Activated T-cell treated with anti-CD3 and anti-CD28 coated beads, Interleukin-2, amount 50 U/mL, for 4 hours (primary cell): ENCODE data around the gene ALDH16A1. TPM values are rescaled to one million over a fixed set of nuclear protein-coding genes. Genes with fewer than 3 reads are reported as not detected.

Experiments used
- ATAC-seq, 2 donors: fragments of 200-7000 bp; cut with Tn5 transposase; one replicate each; pipeline ENCODE4 v1.10.0; 2021
- DNase-seq: peaks from one replicate; pipeline ENCODE4 v3.0.0-alpha.2; 2020
- H3K27me3 Mint-ChIP-seq: one replicate; pipeline ENCODE4 v1.8.0; 2021; ENCODE audit warnings: low read depth, mixed read lengths
- H3K36me3 Mint-ChIP-seq: one replicate; pipeline ENCODE4 v1.8.0; 2022; ENCODE audit warnings: mixed read lengths; ENCODE audit not compliant: insufficient read depth
- H3K4me1 Mint-ChIP-seq: one replicate; pipeline ENCODE4 v1.8.0; 2021; ENCODE audit warnings: low read depth, mixed read lengths
- H3K4me3 Mint-ChIP-seq: one replicate; pipeline ENCODE4 v1.8.0; 2021; ENCODE audit warnings: mild to moderate bottlenecking, moderate library complexity, mixed read lengths
- H3K9me3 Mint-ChIP-seq: one replicate; pipeline ENCODE4 v1.8.0; 2021; ENCODE audit warnings: mixed read lengths
- total RNA-seq, 3 donors: library from RNA; stranded (reverse); gene quantifications; one replicate each; pipeline ENCODE4 v1.2.1, GENCODE V29; 2021

The ALDH16A1 gene
- total RNA-seq: 10 to 100 TPM; 35.4 to 42.9 (median 35.8) TPM

DNA sequence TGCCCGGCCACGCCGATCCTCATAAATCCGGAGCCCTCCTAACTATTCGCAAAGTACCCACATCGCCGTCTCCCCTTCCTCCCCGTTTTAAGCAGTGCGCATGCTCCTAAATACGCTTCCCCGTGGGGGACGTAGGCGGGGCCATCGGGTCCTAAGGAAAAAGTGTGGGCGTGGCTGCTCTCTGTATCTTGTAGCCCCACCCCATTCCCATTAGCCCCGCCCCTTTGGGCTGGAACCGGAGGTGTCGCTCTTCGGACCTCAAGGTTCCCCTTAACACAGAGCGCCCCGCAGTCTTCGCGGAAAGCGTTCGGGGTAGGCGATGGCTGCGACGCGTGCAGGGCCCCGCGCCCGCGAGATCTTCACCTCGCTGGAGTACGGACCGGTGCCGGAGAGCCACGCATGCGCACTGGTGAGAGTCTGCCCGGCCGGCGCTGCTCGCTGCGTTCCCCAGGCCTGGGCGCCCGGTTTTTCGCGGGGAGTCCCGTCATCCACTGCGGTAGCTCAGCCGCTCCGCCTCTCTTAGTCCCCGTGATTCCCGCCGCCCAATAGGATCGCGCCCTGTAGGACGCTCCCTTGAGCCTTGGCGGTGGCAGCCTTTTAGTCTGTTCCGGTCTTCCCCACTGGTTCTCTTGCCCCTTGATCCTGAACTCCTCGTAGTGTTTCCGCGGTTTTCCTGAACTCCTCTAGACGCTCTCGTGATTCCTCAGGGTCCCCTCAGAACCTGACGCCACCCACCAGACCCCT is at the start of gene ALDH16A1:
Gene ALDH16A1, plus strand, starts transcription at position 213 of the 744 bp plus-strand sequence. Its CDS starts 107 bp downstream, at position 320.
- ATAC-seq (peak; percentile 89 to 94), DNase-seq (peak; percentile 97)
- Mint-ChIP-seq H3K9me3 (no peaks in the 10 kb centered on the region), H3K4me3 (peak within 1 kb of the TSS; percentile 92), H3K27me3 (no peaks in the 10 kb centered on the region), H3K36me3 (peaks cover 14% of the 10 kb centered on the region), H3K4me1 (peaks cover 46% of the 10 kb centered on the region)

GRCh38 chr19:49403404-49404187 is 49.4 kb upstream of the ALDH16A1 start:
- H3K4me3 Mint-ChIP-seq: no peak overlapping the region
- no peaks in the 10 kb centered on the region for H3K36me3 Mint-ChIP-seq
- peaks cover 32% of the 10 kb centered on the region for H3K4me1 Mint-ChIP-seq
- no peaks in the 10 kb centered on the region for H3K9me3 Mint-ChIP-seq
- no peak for DNase-seq
- H3K27me3 Mint-ChIP-seq: no peaks in the 10 kb centered on the region
- no peak for ATAC-seq

- H3K4me1 Mint-ChIP-seq: peaks cover 58% of the 10 kb centered on the region
- ATAC-seq (no peak), DNase-seq (no peak)
- H3K27me3 Mint-ChIP-seq: no peaks in the 10 kb centered on the region
- no peaks in the 10 kb centered on the region for H3K36me3 Mint-ChIP-seq
- no peak overlapping the region for H3K4me3 Mint-ChIP-seq
- no peaks in the 10 kb centered on the region for H3K9me3 Mint-ChIP-seq
These were observed 45.9 kb upstream of the ALDH16A1 start for GRCh38 chr19:49407079-49407478.

- DNase-seq (no peak), ATAC-seq (peak; percentile 63 to 68)
- no peaks in the 10 kb centered on the region for H3K27me3 Mint-ChIP-seq
- H3K4me1 Mint-ChIP-seq: peaks cover 62% of the 10 kb centered on the region
- H3K36me3 Mint-ChIP-seq: no peaks in the 10 kb centered on the region
- H3K9me3 Mint-ChIP-seq: no peaks in the 10 kb centered on the region
- no peak overlapping the region for H3K4me3 Mint-ChIP-seq
These were observed 45.5 kb upstream of the ALDH16A1 start for GRCh38 chr19:49407482-49408015.

- peaks cover 57% of the 10 kb centered on the region for H3K4me1 Mint-ChIP-seq
- DNase-seq: no peak
- H3K9me3 Mint-ChIP-seq: no peaks in the 10 kb centered on the region
- no peak for ATAC-seq
- H3K36me3 Mint-ChIP-seq: no peaks in the 10 kb centered on the region
- H3K4me3 Mint-ChIP-seq: no peak overlapping the region
- H3K27me3 Mint-ChIP-seq: no peaks in the 10 kb centered on the region
These were observed 44.1 kb upstream of the ALDH16A1 start for GRCh38 chr19:49408816-49409440.

GRCh38 chr19:49409441-49410029 is 43.5 kb upstream of the ALDH16A1 start:
- peaks cover 57% of the 10 kb centered on the region for H3K4me1 Mint-ChIP-seq
- H3K9me3 Mint-ChIP-seq: no peaks in the 10 kb centered on the region
- H3K4me3 Mint-ChIP-seq: peak overlapping the region; percentile 65
- no peaks in the 10 kb centered on the region for H3K27me3 Mint-ChIP-seq
- DNase-seq (no peak), ATAC-seq (peak; percentile 27 to 44)
- H3K36me3 Mint-ChIP-seq: no peaks in the 10 kb centered on the region

DNA sequence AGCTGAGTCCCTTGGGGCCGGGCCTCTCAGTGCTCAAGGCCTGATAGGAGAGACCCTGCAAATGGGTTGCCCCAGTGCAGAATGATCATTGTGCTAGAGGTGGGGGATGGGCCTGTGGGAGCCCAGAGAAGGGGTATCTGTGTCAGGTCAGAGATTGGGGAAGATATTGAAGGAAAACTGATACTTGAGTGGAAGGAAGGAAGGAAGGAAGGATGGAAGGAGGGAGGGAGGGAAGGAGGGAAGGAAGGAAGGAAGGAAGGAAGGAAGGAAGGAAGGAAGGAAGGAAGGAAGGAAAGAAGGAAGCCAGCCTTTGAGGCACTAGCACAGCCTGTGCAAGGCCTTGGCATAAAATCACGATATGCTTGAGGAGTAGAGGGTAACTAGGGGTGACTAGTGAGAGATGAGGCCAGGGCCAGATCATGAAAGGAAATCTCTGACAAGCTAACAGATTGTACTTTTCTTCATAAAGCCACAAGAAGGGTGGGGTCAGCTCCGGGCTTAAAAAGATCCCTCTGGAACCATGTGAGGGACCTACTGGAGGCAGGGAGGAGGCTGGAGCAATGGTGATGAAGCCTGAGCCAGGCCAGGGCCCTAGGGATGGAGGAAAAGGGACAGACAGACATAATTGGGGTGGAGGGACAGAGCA is 41.2 kb upstream of the ALDH16A1 start:
- no peak for ATAC-seq
- H3K4me1 Mint-ChIP-seq: peaks cover 52% of the 10 kb centered on the region

DNA sequence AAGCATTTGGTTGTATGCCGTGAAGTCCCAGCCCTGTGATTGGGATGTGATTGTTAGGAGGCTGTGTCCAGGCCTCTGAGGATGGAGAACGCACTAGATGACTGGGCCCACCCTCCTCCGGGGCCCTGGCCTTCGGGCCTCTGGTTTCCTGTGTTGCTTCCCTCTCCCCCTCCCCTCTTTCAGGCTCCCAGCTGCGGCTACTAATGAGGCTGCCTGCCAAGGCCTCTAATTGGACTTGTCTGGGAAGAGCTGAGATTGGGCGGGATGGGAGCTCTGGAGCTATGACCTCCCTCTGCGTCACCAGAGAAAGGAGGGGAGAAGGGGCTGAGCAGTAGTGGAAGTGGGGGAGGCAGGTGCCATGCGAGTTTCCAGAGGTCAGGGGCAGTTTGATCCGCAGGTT is 39.7 kb upstream of the ALDH16A1 start:
- ATAC-seq: no peak
- Mint-ChIP-seq H3K27me3 (peaks cover 13% of the 10 kb centered on the region), H3K4me3 (no peak overlapping the region), H3K4me1 (peaks cover 40% of the 10 kb centered on the region), H3K9me3 (no peaks in the 10 kb centered on the region), H3K36me3 (no peaks in the 10 kb centered on the region)
- no peak for DNase-seq

More for the DNA sequence above, 41.2 kb upstream of the ALDH16A1 start:
- Mint-ChIP-seq H3K27me3 (peaks cover 5% of the 10 kb centered on the region), H3K9me3 (no peaks in the 10 kb centered on the region), H3K4me3 (peak overlapping the region; percentile 33), H3K36me3 (no peaks in the 10 kb centered on the region)
- no peak for DNase-seq

- Mint-ChIP-seq H3K4me3 (no peak overlapping the region), H3K27me3 (peaks cover 19% of the 10 kb centered on the region), H3K9me3 (no peaks in the 10 kb centered on the region), H3K4me1 (peaks cover 30% of the 10 kb centered on the region), H3K36me3 (no peaks in the 10 kb centered on the region)
- DNase-seq (no peak), ATAC-seq (no peak)
These were observed 38.8 kb upstream of the ALDH16A1 start for GRCh38 chr19:49414256-49414655.

- ATAC-seq (no peak), DNase-seq (no peak)
- peaks cover 20% of the 10 kb centered on the region for H3K4me1 Mint-ChIP-seq
- H3K9me3 Mint-ChIP-seq: no peaks in the 10 kb centered on the region
- H3K4me3 Mint-ChIP-seq: no peak overlapping the region
- H3K36me3 Mint-ChIP-seq: no peaks in the 10 kb centered on the region
- peaks cover 28% of the 10 kb centered on the region for H3K27me3 Mint-ChIP-seq
These were observed 37.8 kb upstream of the ALDH16A1 start for GRCh38 chr19:49415102-49415809.

DNA sequence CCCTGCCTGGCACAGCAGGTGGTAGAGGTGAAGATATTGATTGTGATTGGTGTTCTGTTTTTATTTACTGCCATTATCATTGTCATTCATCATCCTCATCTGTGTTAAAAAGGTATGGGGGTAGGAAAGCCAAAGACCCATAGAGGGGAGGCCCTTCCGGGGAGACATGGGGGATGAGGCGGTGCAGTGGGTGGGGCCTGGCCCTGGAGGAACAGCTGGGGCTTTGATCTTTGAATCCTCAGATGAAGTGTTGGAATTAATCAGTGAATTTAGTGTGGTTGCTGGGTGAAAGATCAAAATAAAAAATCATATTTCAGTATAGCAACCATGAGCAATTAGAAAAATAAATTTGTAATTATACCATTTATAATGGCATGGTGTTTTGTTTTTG is 37.2 kb upstream of the ALDH16A1 start:
- Mint-ChIP-seq H3K4me3 (no peak overlapping the region), H3K27me3 (peaks cover 33% of the 10 kb centered on the region), H3K9me3 (no peaks in the 10 kb centered on the region), H3K36me3 (no peaks in the 10 kb centered on the region), H3K4me1 (peaks cover 19% of the 10 kb centered on the region)
- DNase-seq (no peak), ATAC-seq (no peak)

- no peaks in the 10 kb centered on the region for H3K36me3 Mint-ChIP-seq
- ATAC-seq (no peak), DNase-seq (no peak)
- H3K27me3 Mint-ChIP-seq: peaks cover 45% of the 10 kb centered on the region
- no peak overlapping the region for H3K4me3 Mint-ChIP-seq
- no peaks in the 10 kb centered on the region for H3K9me3 Mint-ChIP-seq
- H3K4me1 Mint-ChIP-seq: peaks cover 17% of the 10 kb centered on the region
These were observed 35.9 kb upstream of the ALDH16A1 start for GRCh38 chr19:49417088-49417487.

DNA sequence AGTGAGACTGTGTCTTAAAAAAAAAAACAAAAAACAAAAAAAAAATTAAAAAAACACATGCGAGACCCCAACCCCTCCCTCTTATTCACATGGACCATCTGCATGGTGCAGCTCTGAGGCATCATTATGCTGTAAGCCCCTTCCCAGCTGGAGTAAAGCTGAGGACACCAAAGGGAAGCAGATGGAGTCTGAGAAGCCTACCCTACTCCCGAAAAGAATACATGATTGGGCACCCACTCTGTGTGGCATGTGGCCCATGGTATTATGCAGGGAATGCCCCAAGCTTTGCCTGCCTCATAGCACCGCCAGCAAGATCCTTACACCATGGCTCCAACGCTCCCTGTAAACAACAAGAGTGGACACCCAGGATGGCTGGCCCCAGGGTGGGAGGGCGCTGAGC is 34.5 kb upstream of the ALDH16A1 start:
- peaks cover 20% of the 10 kb centered on the region for H3K4me1 Mint-ChIP-seq
- ATAC-seq (no peak), DNase-seq (no peak)
- no peaks in the 10 kb centered on the region for H3K9me3 Mint-ChIP-seq
- peaks cover 53% of the 10 kb centered on the region for H3K27me3 Mint-ChIP-seq
- H3K36me3 Mint-ChIP-seq: no peaks in the 10 kb centered on the region
- H3K4me3 Mint-ChIP-seq: no peak overlapping the region
